ENCODE data around the gene MRM1. TPM values are rescaled to one million over a fixed set of nuclear protein-coding genes. Genes with fewer than 3 reads are reported as not detected.
A peak's percentile ranks its signal among the peaks of the same experiment; 100 is the strongest.

The MRM1 gene
- total RNA-seq, 2 donors from 2014 or later, result 3.7 to 6.3 TPM

- no peaks in the 10 kb centered on the region for H3K9me3 ChIP-seq
- H3K36me3 ChIP-seq, result peaks cover 68% of the 10 kb centered on the region
- no peak for TF ChIP-seq CTCF (IDR thresholded peaks at IDR 0.05)
- no peak overlapping the region for H3K4me3 ChIP-seq
- H3K27me3 ChIP-seq, result no peaks in the 10 kb centered on the region
- no peak for DNase-seq (ENCODE audit: low spot score)
- H3K27ac ChIP-seq, result no peak overlapping the region
- no peaks in the 10 kb centered on the region for H3K4me1 ChIP-seq
Measured at GRCh38 chr17:36578671-36579070, 22.7 kb upstream of the MRM1 start.

- Histone ChIP-seq H3K36me3 (peaks cover 97% of the 10 kb centered on the region), H3K4me1 (no peaks in the 10 kb centered on the region), H3K4me3 (no peak overlapping the region), H3K27ac (no peak overlapping the region), H3K9me3 (no peaks in the 10 kb centered on the region), H3K27me3 (no peaks in the 10 kb centered on the region)
- TF ChIP-seq CTCF (IDR thresholded peaks at IDR 0.05), result no peak
- no peak for DNase-seq (ENCODE audit: low spot score)
Measured at GRCh38 chr17:36583787-36584186, 17.6 kb upstream of the MRM1 start.

GRCh38 chr17:36586138-36586537 is 15.2 kb upstream of the MRM1 start:
- no peak for TF ChIP-seq CTCF (IDR thresholded peaks at IDR 0.05)
- no peak for DNase-seq (ENCODE audit: low spot score)
- Histone ChIP-seq H3K4me1 (peaks cover 0 to 3% of the 10 kb centered on the region in 2 donors), H3K4me3 (no peak overlapping the region), H3K36me3 (peaks cover 83% of the 10 kb centered on the region), H3K27ac (no peak overlapping the region), H3K9me3 (no peaks in the 10 kb centered on the region), H3K27me3 (no peaks in the 10 kb centered on the region)

- no peak overlapping the region for H3K4me3 ChIP-seq
- no peak overlapping the region for H3K27ac ChIP-seq
- peaks cover 47% of the 10 kb centered on the region for H3K36me3 ChIP-seq
- H3K27me3 ChIP-seq, result no peaks in the 10 kb centered on the region
- no peak for DNase-seq (ENCODE audit: low spot score)
- H3K4me1 ChIP-seq, result peaks cover 0 to 29% of the 10 kb centered on the region in 2 donors
- TF ChIP-seq CTCF (IDR thresholded peaks at IDR 0.05), result no peak
- no peaks in the 10 kb centered on the region for H3K9me3 ChIP-seq
Measured at GRCh38 chr17:36590082-36590481, 11.3 kb upstream of the MRM1 start.

- no peaks in the 10 kb centered on the region for H3K27me3 ChIP-seq
- H3K27ac ChIP-seq, result peak within 1 kb of the TSS; percentile 52 to 76
- peaks cover 0 to 29% of the 10 kb centered on the region in 2 donors for H3K4me1 ChIP-seq
- H3K4me3 ChIP-seq, result peak within 1 kb of the TSS; percentile 54 to 97
- peaks cover 31% of the 10 kb centered on the region for H3K36me3 ChIP-seq
- TF ChIP-seq CTCF (IDR thresholded peaks at IDR 0.05), result peak in 1 of 2 donors; percentile 46
- DNase-seq (ENCODE audit: low spot score), result peak; percentile 73
- H3K9me3 ChIP-seq, result no peaks in the 10 kb centered on the region
Measured at GRCh38 chr17:36591434-36592315, 9.7 kb upstream of the MRM1 start, which contains the start of gene DHRS11. TSS of gene DHRS11 (plus strand) at chr17:36591879. CDS start at chr17:36592010, 131 bp downstream.
